H9 (cell line): Measurements from ENCODE around the gene ACSM2B. TPM values are rescaled to one million over a fixed set of nuclear protein-coding genes. Genes with fewer than 3 reads are reported as not detected.
"Not testable (repeated sequence)": the region's sequence is repeated elsewhere in the genome, so short reads cannot be mapped to it uniquely, and the experiment has no call there.

ENCODE experiments used
- DNase-seq: peaks from one replicate; pipeline ENCODE4 v3.0.0-alpha.2; 2017
- H2AFZ ChIP-seq: one replicate; pipeline ENCODE4 v1.6.1; 2013; ENCODE audit warnings: mild to moderate bottlenecking, low read length, control low read depth, moderate library complexity
- H2AK5ac ChIP-seq: 2 replicates; pipeline ENCODE4 v1.6.1; 2013; ENCODE audit warnings: low read length, control low read depth, mixed read lengths; ENCODE audit not compliant: insufficient read length
- H2BK120ac ChIP-seq: one replicate; pipeline ENCODE4 v1.6.1; 2013; ENCODE audit warnings: low read depth, mild to moderate bottlenecking, low read length, control low read depth, inconsistent platforms; ENCODE audit not compliant: poor library complexity, severe bottlenecking
- H2BK12ac ChIP-seq: 2 replicates; pipeline ENCODE4 v1.6.1; 2013; ENCODE audit warnings: low read length, control low read depth, mixed read lengths, low read depth; ENCODE audit not compliant: insufficient read length
- H2BK15ac ChIP-seq: 2 replicates; pipeline ENCODE4 v1.6.1; 2013; ENCODE audit warnings: low read depth, low read length, control low read depth
- H2BK20ac ChIP-seq: one replicate; pipeline ENCODE4 v1.6.1; 2013; ENCODE audit warnings: low read depth, mild to moderate bottlenecking, low read length, control low read depth, inconsistent platforms; ENCODE audit not compliant: poor library complexity, severe bottlenecking
- H2BK5ac ChIP-seq: 2 replicates; pipeline ENCODE4 v1.6.1; 2013; ENCODE audit warnings: low read length, control low read depth, mixed read lengths; ENCODE audit not compliant: insufficient read length
- H3K14ac ChIP-seq: 2 replicates; pipeline ENCODE4 v1.6.1; 2013; ENCODE audit warnings: low read length, control low read depth; ENCODE audit not compliant: insufficient read depth
- H3K18ac ChIP-seq: 2 replicates; pipeline ENCODE4 v1.6.1; 2013; ENCODE audit warnings: low read depth, mild to moderate bottlenecking, mixed read lengths, low read length, control low read depth; ENCODE audit not compliant: insufficient read length
- H3K23ac ChIP-seq: 2 replicates; pipeline ENCODE4 v1.6.1; 2013; ENCODE audit warnings: low read length, control low read depth, mixed read lengths, low read depth; ENCODE audit not compliant: insufficient read length
- H3K23me2 ChIP-seq: 2 replicates; pipeline ENCODE4 v1.6.1; 2013; ENCODE audit warnings: low read depth, mild to moderate bottlenecking, mixed read lengths, low read length, control low read depth; ENCODE audit not compliant: insufficient read length, poor library complexity, severe bottlenecking
- H3K27ac ChIP-seq: 2 replicates; pipeline ENCODE4 v1.5.1; 2013; ENCODE audit warnings: low read length, control low read depth, mixed read lengths, low read depth; ENCODE audit not compliant: insufficient read length
- H3K27me3 ChIP-seq: 2 replicates; pipeline ENCODE4 v1.6.1; 2013; ENCODE audit warnings: low read length, control low read depth, inconsistent platforms; ENCODE audit not compliant: insufficient read depth
- H3K4ac ChIP-seq: 2 replicates; pipeline ENCODE4 v1.6.1; 2013; ENCODE audit warnings: low read depth, mild to moderate bottlenecking, control low read depth, inconsistent platforms, low read length, moderate library complexity
- H3K4me1 ChIP-seq: 2 replicates; pipeline ENCODE4 v1.6.1; 2013; ENCODE audit warnings: low read length, control low read depth, inconsistent platforms; ENCODE audit not compliant: insufficient read depth
- H3K4me2 ChIP-seq: 2 replicates; pipeline ENCODE4 v1.6.1; 2013; ENCODE audit warnings: low read length, control low read depth, mixed read lengths; ENCODE audit not compliant: insufficient read length, insufficient read depth
- H3K56ac ChIP-seq: 2 replicates; pipeline ENCODE4 v1.6.1; 2013; ENCODE audit warnings: low read depth, mild to moderate bottlenecking, mixed read lengths, low read length, control low read depth; ENCODE audit not compliant: insufficient read length
- H3K79me1 ChIP-seq: 2 replicates; pipeline ENCODE4 v1.6.1; 2013; ENCODE audit warnings: low read depth, mild to moderate bottlenecking, moderate library complexity, low read length, control low read depth, inconsistent platforms; ENCODE audit not compliant: insufficient read depth, poor library complexity, severe bottlenecking
- H3K79me2 ChIP-seq: 2 replicates; pipeline ENCODE4 v1.6.1; 2013; ENCODE audit warnings: low read length, control low read depth, inconsistent platforms; ENCODE audit not compliant: insufficient read depth
- H3K9ac ChIP-seq: 2 replicates; pipeline ENCODE4 v1.6.1; 2013; ENCODE audit warnings: low read length, control low read depth, mixed read lengths; ENCODE audit not compliant: insufficient read length; ENCODE audit errors: extremely low read depth
- H3K9me3 ChIP-seq: one replicate; pipeline ENCODE4 v1.6.1; 2013; ENCODE audit warnings: low read depth, low read length, inconsistent platforms; ENCODE audit not compliant: control insufficient read depth
- H3T11ph ChIP-seq: one replicate; pipeline ENCODE4 v1.6.1; 2013; ENCODE audit warnings: mild to moderate bottlenecking, low read length, control low read depth, inconsistent platforms
- H4K20me1 ChIP-seq: one replicate; pipeline ENCODE4 v1.6.1; 2013; ENCODE audit not compliant: control insufficient read depth, insufficient read length, insufficient read depth
- H4K5ac ChIP-seq: 2 replicates; pipeline ENCODE4 v1.6.1; 2013; ENCODE audit warnings: low read depth, mild to moderate bottlenecking, mixed read lengths, low read length, control low read depth; ENCODE audit not compliant: insufficient read length
- H4K8ac ChIP-seq: replicated peaks from 2 replicates; pipeline ENCODE4 v1.6.1; 2013; ENCODE audit warnings: low read length, control low read depth, mixed read lengths, low read depth; ENCODE audit not compliant: insufficient read length
- H4K91ac ChIP-seq: 2 replicates; pipeline ENCODE4 v1.6.1; 2013; ENCODE audit warnings: low read depth, mild to moderate bottlenecking, moderate library complexity, mixed read lengths, low read length, control low read depth; ENCODE audit not compliant: insufficient read length
- H3K27ac Mint-ChIP-seq, 3 experiments: 2 replicates in 2 of 3; 3 replicates in 1 of 3; pipeline ENCODE4 v1.8.0; 2020 to 2021; ENCODE audit warnings: mixed read lengths in 3 of 3, mild to moderate bottlenecking in 1 of 3, moderate library complexity in 1 of 3
- H3K27me3 Mint-ChIP-seq: 2 replicates; pipeline ENCODE4 v1.8.0; 2021; ENCODE audit warnings: low read depth, mild to moderate bottlenecking, moderate library complexity, mixed read lengths
- H3K36me3 Mint-ChIP-seq, 3 experiments: 2 replicates in 2 of 3; 3 replicates in 1 of 3; pipeline ENCODE4 v1.8.0; 2020 to 2021; ENCODE audit warnings: low read depth in 3 of 3, mixed read lengths in 3 of 3; ENCODE audit not compliant: insufficient read depth in 1 of 3
- H3K4me1 Mint-ChIP-seq, 2 experiments: 2 replicates each; pipeline ENCODE4 v1.8.0; 2020; ENCODE audit warnings: mixed read lengths in 2 of 2
- H3K4me3 Mint-ChIP-seq, 2 experiments: 2 replicates in 1 of 2; 3 replicates in 1 of 2; pipeline ENCODE4 v1.8.0; 2020 to 2021; ENCODE audit warnings: mild to moderate bottlenecking in 2 of 2, mixed read lengths in 2 of 2, moderate library complexity in 1 of 2
- H3K9me3 Mint-ChIP-seq, 2 experiments: 2 replicates in 1 of 2; 3 replicates in 1 of 2; pipeline ENCODE4 v1.8.0; 2020; ENCODE audit warnings: mild to moderate bottlenecking in 2 of 2, mixed read lengths in 2 of 2, moderate library complexity in 1 of 2
- WGBS: extraction: QIAGEN DNeasy Blood & Tissue Kit; methylation state at CpG from one replicate; pipeline ENCODE4 v1.1.7; 2013; ENCODE audit warnings: missing lambda C conversion rate, low lambda C conversion rate, mixed read lengths; ENCODE audit not compliant: insufficient read length; ENCODE audit errors: extremely low coverage; 5-methylcytosine and 5-hydroxymethylcytosine counted together
- total RNA-seq: library from RNA; stranded (reverse); gene quantifications from 2 replicates; pipeline ENCODE4 v1.2.1, GENCODE V29; 2021

ACSM2B gene
- total RNA-seq, 1 experiment from 2014 or later: not detected

GRCh38 chr16:20595068-20595467 lies 18.9 kb upstream of the ACSM2B start:
- H3K9me3 ChIP-seq, H2BK5ac ChIP-seq, H4K8ac ChIP-seq, H3K18ac ChIP-seq, H3K36me3 Mint-ChIP-seq, H2AFZ ChIP-seq, H3K79me2 ChIP-seq, H3K4me1 Mint-ChIP-seq, H3K27ac Mint-ChIP-seq, H3T11ph ChIP-seq, H2BK12ac ChIP-seq, H3K4ac ChIP-seq, H4K20me1 ChIP-seq, H3K9ac ChIP-seq, H3K27me3 Mint-ChIP-seq, H4K5ac ChIP-seq, H3K4me1 ChIP-seq, H3K4me2 ChIP-seq, H4K91ac ChIP-seq, H3K14ac ChIP-seq, H2BK20ac ChIP-seq, H3K23me2 ChIP-seq, H2AK5ac ChIP-seq, H3K56ac ChIP-seq, H3K23ac ChIP-seq, H3K79me1 ChIP-seq, H2BK15ac ChIP-seq, H3K9me3 Mint-ChIP-seq, H3K27ac ChIP-seq, DNase-seq, H3K4me3 Mint-ChIP-seq, H2BK120ac ChIP-seq, H3K27me3 ChIP-seq: not testable (repeated sequence)
- WGBS: no CpG with 5 or more reads among the region's 2 CpGs

- not testable (repeated sequence) for H3K79me1 ChIP-seq, H2BK20ac ChIP-seq, H3K9ac ChIP-seq, H3K27ac Mint-ChIP-seq, H3K18ac ChIP-seq, H3K4ac ChIP-seq, H3K79me2 ChIP-seq, H3K9me3 Mint-ChIP-seq, H2AFZ ChIP-seq, H3K4me3 Mint-ChIP-seq, H2BK12ac ChIP-seq, H3K27me3 ChIP-seq, H3K56ac ChIP-seq, H2BK15ac ChIP-seq, H3T11ph ChIP-seq, H3K23ac ChIP-seq, H4K20me1 ChIP-seq, H3K14ac ChIP-seq, H3K9me3 ChIP-seq, H2BK5ac ChIP-seq, H4K8ac ChIP-seq, H2AK5ac ChIP-seq, H4K5ac ChIP-seq, H3K4me2 ChIP-seq, H3K23me2 ChIP-seq, H2BK120ac ChIP-seq, H3K4me1 Mint-ChIP-seq, DNase-seq, H3K27ac ChIP-seq, H3K36me3 Mint-ChIP-seq, H3K27me3 Mint-ChIP-seq, H4K91ac ChIP-seq, H3K4me1 ChIP-seq
- 100% methylated on average over 1 of the region's 1 CpG for WGBS
Measured at GRCh38 chr16:20592780-20593179, 16.6 kb upstream of the ACSM2B start.
